NOMO-1 treated with dmso at 0.1 percent for 144 hours (cell line): ENCODE data around the gene FSCN2.
A peak's percentile ranks its signal among the peaks of the same experiment; 100 is the strongest.

ENCODE experiments used
- DNase-seq: peaks from one replicate; lab custom pipeline; 2025; ENCODE audit not compliant: unreplicated experiment; lab: John Stamatoyannopoulos, UW

Gene FSCN2

GRCh38 chr17:81527591-81528383 is at the start of gene FSCN2:
FSCN2 (plus strand) TSS chr17:81528377; CDS start chr17:81528532, 155 bp downstream.
- no peak for DNase-seq

GRCh38 chr17:81479175-81480071 is 48.8 kb upstream of the FSCN2 start:
- DNase-seq, result no peak

GRCh38 chr17:81480140-81481072 is 47.8 kb upstream of the FSCN2 start:
- no peak for DNase-seq

- DNase-seq, result peak; percentile 79
Observed at GRCh38 chr17:81481073-81481799, 46.9 kb upstream of the FSCN2 start.

- DNase-seq, result no peak
Observed at GRCh38 chr17:81481815-81482505, 46.2 kb upstream of the FSCN2 start.

GRCh38 chr17:81482673-81483072 is 45.5 kb upstream of the FSCN2 start:
- DNase-seq, result no peak

GRCh38 chr17:81483085-81483861 is 44.9 kb upstream of the FSCN2 start:
- DNase-seq, result no peak

- DNase-seq, result no peak
Observed at GRCh38 chr17:81483862-81484194, 44.3 kb upstream of the FSCN2 start.

GRCh38 chr17:81484195-81484979 is 43.8 kb upstream of the FSCN2 start:
- DNase-seq, result peak; percentile 76

GRCh38 chr17:81486199-81486810 is 41.9 kb upstream of the FSCN2 start:
- no peak for DNase-seq

- no peak for DNase-seq
Observed at GRCh38 chr17:81487089-81487486, 41.1 kb upstream of the FSCN2 start.

- DNase-seq, result peak; percentile 63
Observed at GRCh38 chr17:81487487-81488275, 40.5 kb upstream of the FSCN2 start.

- DNase-seq, result no peak
Observed at GRCh38 chr17:81488276-81488860, 39.8 kb upstream of the FSCN2 start.

GRCh38 chr17:81489012-81489997 is 38.9 kb upstream of the FSCN2 start:
- no peak for DNase-seq
